Endodermal cell (in vitro differentiated cells): ENCODE data around the gene MACROH2A1. TPM values are rescaled to one million over a fixed set of nuclear protein-coding genes. Genes with fewer than 3 reads are reported as not detected.

Experiments
- DNase-seq: peaks from one replicate; pipeline ENCODE4 v3.0.0-alpha.2; 2017
- H3K27ac ChIP-seq: 2 replicates; pipeline ENCODE4 v1.5.1; 2013; ENCODE audit warnings: mild to moderate bottlenecking, low read depth, low read length, moderate library complexity
- H3K27me3 ChIP-seq: 2 replicates; pipeline ENCODE4 v1.6.1; 2013; ENCODE audit warnings: mild to moderate bottlenecking, low read length, moderate library complexity; ENCODE audit not compliant: insufficient read depth, control insufficient read depth, poor library complexity, severe bottlenecking
- H3K36me3 ChIP-seq: 2 replicates; pipeline ENCODE4 v1.7.0; 2013; ENCODE audit warnings: mild to moderate bottlenecking, low read length, moderate library complexity; ENCODE audit not compliant: control insufficient read depth, insufficient read depth
- H3K4me1 ChIP-seq: one replicate; pipeline ENCODE4 v1.7.0; 2013; ENCODE audit warnings: low read length; ENCODE audit not compliant: control insufficient read depth, insufficient read depth
- H3K4me3 ChIP-seq: 2 replicates; pipeline ENCODE4 v1.5.1; 2013; ENCODE audit warnings: mild to moderate bottlenecking, low read length, moderate library complexity
- H3K9ac ChIP-seq: 2 replicates; pipeline ENCODE4 v1.6.1; 2013; ENCODE audit warnings: mild to moderate bottlenecking, low read length, moderate library complexity; ENCODE audit not compliant: poor library complexity, severe bottlenecking; ENCODE audit errors: extremely low read depth
- H3K9me3 ChIP-seq: 2 replicates; pipeline ENCODE4 v1.6.1; 2013; ENCODE audit warnings: mild to moderate bottlenecking, low read length, moderate library complexity; ENCODE audit not compliant: control insufficient read depth
- H3K27ac Mint-ChIP-seq: 2 replicates; pipeline ENCODE4 v1.8.0; 2020; ENCODE audit warnings: mixed read lengths
- H3K27me3 Mint-ChIP-seq: 2 replicates; pipeline ENCODE4 v1.8.0; 2021; ENCODE audit warnings: mild to moderate bottlenecking, mixed read lengths; ENCODE audit not compliant: insufficient read depth
- H3K36me3 Mint-ChIP-seq: 2 replicates; pipeline ENCODE4 v1.8.0; 2020; ENCODE audit warnings: low read depth, mixed read lengths
- H3K4me1 Mint-ChIP-seq: 2 replicates; pipeline ENCODE4 v1.8.0; 2020; ENCODE audit warnings: mixed read lengths
- H3K4me3 Mint-ChIP-seq: 2 replicates; pipeline ENCODE4 v1.8.0; 2020; ENCODE audit warnings: mild to moderate bottlenecking, moderate library complexity, mixed read lengths
- H3K9me3 Mint-ChIP-seq: 2 replicates; pipeline ENCODE4 v1.8.0; 2020; ENCODE audit warnings: mild to moderate bottlenecking, mixed read lengths
- CTCF ChIP-seq: fragments of 200-600 bp; sonication (generic); conservative IDR thresholded peaks from 2 replicates; pipeline ENCODE4 v1.5.0; 2021; ENCODE audit warnings: antibody characterized with exemption, mild to moderate bottlenecking
- WGBS, 2 experiments: methylation state at CpG; one replicate each; pipeline versions ENCODE4 v1.1.5 to v1.1.7; 2013; ENCODE audit warnings: missing lambda C conversion rate in 2 of 2, mixed read lengths in 1 of 2; ENCODE audit not compliant: insufficient coverage in 1 of 2, insufficient read length in 1 of 2; 5-methylcytosine and 5-hydroxymethylcytosine counted together
- total RNA-seq, 2 donors: library from RNA; stranded (reverse); fragmentation: NEBNext Ultra II Directional in 1 of 2; extraction: Animal tissue kit (Norgen Biotek cat#: 25700) in 1 of 2; gene quantifications; 2 replicates in 1 of 2; 3 replicates in 1 of 2; pipeline ENCODE4 v1.2.1, GENCODE V29; 2021

MACROH2A1 gene
- total RNA-seq, 2 donors from 2014 or later: 256 to 288 TPM

DNA sequence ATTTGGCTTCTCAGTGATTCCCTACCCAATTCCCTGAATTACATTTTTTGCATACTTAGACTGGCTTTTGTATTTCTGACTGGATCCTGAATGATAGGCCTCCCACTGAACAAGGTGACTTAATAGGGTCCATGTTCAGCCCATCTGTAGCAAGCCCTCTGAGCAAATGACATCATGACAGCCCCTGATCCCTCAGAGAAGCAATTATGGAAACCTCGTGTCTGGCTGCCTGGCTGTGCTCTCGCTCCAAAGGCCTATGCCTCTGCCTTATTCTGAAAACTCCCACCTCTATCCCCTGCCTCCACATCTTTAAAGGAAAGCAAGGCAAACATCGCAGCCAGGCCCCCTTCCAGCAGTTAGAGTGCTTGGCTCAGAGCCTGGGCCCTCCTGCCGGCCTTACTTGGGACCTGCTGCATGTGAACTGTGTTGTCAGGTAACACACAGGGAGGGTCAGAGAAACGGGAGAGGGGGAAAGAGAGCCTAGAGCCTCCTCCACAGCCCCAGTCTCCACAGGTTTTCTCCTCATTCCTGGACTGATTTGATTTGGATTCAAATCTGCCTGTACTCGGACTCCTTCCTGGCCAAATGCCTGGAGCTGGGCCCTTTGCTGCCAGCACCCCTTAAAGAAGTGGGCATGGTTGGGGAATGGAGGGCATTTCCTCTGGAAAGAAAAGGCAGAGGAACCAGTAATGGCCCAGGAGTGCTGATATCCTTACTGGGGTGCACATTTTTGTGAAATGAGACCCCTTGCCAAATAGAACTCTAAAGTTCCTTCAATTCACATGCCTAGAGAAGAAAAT, 44.3 kb upstream of the MACROH2A1 start:
- Histone ChIP-seq H3K9ac (no peak overlapping the region), H3K27ac (no peak overlapping the region), H3K36me3 (no peaks in the 10 kb centered on the region), H3K27me3 (no peaks in the 10 kb centered on the region), H3K9me3 (peaks cover 4% of the 10 kb centered on the region), H3K4me1 (peaks cover 25% of the 10 kb centered on the region), H3K4me3 (no peak overlapping the region)
- Mint-ChIP-seq H3K27ac (no peak overlapping the region), H3K4me3 (no peak overlapping the region), H3K4me1 (peaks cover 24% of the 10 kb centered on the region), H3K27me3 (peaks cover 16% of the 10 kb centered on the region), H3K36me3 (no peaks in the 10 kb centered on the region), H3K9me3 (peaks cover 5% of the 10 kb centered on the region)
- DNase-seq: peak; percentile 75
- 82 to 94% methylated on average over 2 to 6 of the region's 6 CpGs for WGBS, 2 experiments
- peak; percentile 57 for TF ChIP-seq CTCF

DNA sequence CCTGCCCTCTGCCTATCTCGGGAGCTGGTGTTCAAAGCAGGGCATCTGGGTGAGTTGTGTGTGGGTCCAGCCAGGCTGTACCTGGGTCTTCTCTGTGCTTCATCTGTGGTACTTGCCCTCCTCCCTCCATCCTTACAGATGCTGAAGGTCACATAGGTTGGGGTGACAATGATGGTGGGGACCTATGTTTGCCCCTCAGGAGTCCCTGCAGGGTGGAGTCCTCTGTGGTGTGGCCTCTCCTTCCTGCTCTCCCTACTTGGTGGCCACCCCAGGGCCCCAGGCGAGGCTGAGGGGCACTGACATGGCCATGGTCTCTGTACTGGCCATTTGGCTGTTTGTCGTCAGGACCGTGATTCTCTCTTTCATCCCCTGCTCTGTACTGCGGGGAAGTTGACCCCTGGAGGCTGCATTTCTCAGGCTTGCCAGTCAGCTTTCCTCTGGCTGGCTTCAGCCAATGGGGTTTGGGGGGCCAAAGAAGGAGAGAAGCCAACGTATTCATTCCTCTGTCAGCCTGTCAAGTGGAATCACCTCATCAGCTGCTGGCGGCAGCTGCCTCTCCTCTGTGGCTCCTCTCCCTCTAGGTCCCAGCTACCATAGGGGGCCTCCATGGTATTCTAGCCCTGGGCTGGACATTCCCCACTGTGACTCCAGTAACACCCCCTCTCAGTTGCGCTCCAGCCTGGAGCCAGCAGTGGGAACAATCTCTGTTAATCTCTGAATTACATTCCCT, 43.6 kb upstream of the MACROH2A1 start:
- H3K9me3 Mint-ChIP-seq: peaks cover 5% of the 10 kb centered on the region
- DNase-seq: peak; percentile 39
- no peak overlapping the region for H3K27ac Mint-ChIP-seq
- H3K4me3 Mint-ChIP-seq: no peak overlapping the region
- WGBS, 2 experiments: 79 to 100% methylated on average over 4 to 8 of the region's 8 CpGs
- TF ChIP-seq CTCF: no peak
- Histone ChIP-seq H3K9me3 (peaks cover 4% of the 10 kb centered on the region), H3K4me1 (peaks cover 22% of the 10 kb centered on the region), H3K27me3 (no peaks in the 10 kb centered on the region), H3K36me3 (no peaks in the 10 kb centered on the region), H3K4me3 (no peak overlapping the region), H3K9ac (no peak overlapping the region), H3K27ac (no peak overlapping the region)
- no peaks in the 10 kb centered on the region for H3K36me3 Mint-ChIP-seq
- H3K27me3 Mint-ChIP-seq: peaks cover 12% of the 10 kb centered on the region
- H3K4me1 Mint-ChIP-seq: peaks cover 17% of the 10 kb centered on the region

GRCh38 chr5:135441919-135442318, 42.9 kb upstream of the MACROH2A1 start:
- no peak for TF ChIP-seq CTCF
- WGBS, 2 experiments: 86 to 91% methylated on average over 1 to 4 of the region's 4 CpGs
- no peaks in the 10 kb centered on the region for H3K27me3 ChIP-seq
- Mint-ChIP-seq H3K27me3 (peaks cover 11% of the 10 kb centered on the region), H3K9me3 (peaks cover under 1% of the 10 kb centered on the region), H3K27ac (no peak overlapping the region), H3K36me3 (no peaks in the 10 kb centered on the region), H3K4me1 (peaks cover 17% of the 10 kb centered on the region), H3K4me3 (no peak overlapping the region)
- no peak overlapping the region for H3K4me3 ChIP-seq
- H3K4me1 ChIP-seq: peaks cover 20% of the 10 kb centered on the region
- no peaks in the 10 kb centered on the region for H3K36me3 ChIP-seq
- no peak overlapping the region for H3K27ac ChIP-seq
- peaks cover 4% of the 10 kb centered on the region for H3K9me3 ChIP-seq
- DNase-seq: peak; percentile 24
- no peak overlapping the region for H3K9ac ChIP-seq
